ENCODE data around the gene ZNF17. TPM values are rescaled to one million over a fixed set of nuclear protein-coding genes. Genes with fewer than 3 reads are reported as not detected.

Gene ZNF17
- total RNA-seq, 6 donors from 2014 or later: 6.9 to 17.8 (median 11.3) TPM

DNA sequence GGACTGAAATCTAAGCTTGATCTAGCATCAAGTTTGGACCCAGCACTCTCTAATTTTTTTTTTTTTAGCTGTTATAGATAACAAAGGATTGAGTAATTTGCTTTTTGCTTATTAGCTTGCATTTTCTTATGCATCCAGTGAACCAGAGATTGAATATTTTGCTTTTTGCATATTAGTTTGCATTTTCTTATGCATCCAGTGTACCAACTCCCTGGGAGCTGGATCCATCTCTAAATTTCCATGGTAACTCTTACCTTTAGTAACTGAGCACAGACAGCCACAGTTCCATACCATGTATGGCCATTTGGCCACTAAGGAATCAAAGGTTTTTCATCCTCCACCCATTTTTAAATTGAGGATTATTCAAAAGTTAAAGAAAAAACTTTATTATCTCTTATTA is 30.0 kb upstream of the ZNF17 start:
- H3K27ac ChIP-seq: no peak overlapping the region
- peaks cover 0 to 22% (median 18%) of the 10 kb centered on the region in 4 donors for H3K36me3 ChIP-seq
- DNase-seq: no peak
- TF ChIP-seq, protein P1, sequence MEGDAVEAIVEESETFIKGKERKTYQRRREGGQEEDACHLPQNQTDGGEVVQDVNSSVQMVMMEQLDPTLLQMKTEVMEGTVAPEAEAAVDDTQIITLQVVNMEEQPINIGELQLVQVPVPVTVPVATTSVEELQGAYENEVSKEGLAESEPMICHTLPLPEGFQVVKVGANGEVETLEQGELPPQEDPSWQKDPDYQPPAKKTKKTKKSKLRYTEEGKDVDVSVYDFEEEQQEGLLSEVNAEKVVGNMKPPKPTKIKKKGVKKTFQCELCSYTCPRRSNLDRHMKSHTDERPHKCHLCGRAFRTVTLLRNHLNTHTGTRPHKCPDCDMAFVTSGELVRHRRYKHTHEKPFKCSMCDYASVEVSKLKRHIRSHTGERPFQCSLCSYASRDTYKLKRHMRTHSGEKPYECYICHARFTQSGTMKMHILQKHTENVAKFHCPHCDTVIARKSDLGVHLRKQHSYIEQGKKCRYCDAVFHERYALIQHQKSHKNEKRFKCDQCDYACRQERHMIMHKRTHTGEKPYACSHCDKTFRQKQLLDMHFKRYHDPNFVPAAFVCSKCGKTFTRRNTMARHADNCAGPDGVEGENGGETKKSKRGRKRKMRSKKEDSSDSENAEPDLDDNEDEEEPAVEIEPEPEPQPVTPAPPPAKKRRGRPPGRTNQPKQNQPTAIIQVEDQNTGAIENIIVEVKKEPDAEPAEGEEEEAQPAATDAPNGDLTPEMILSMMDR (IDR thresholded peaks at IDR 0.05): no peak
- TF ChIP-seq POLR2A (IDR thresholded peaks at IDR 0.05) (no peak), POLR2AphosphoS5 (IDR thresholded peaks at IDR 0.05) (no peak), EP300 (IDR thresholded peaks at IDR 0.05) (no peak)
- H3K27me3 ChIP-seq: no peaks in the 10 kb centered on the region
- no peaks in the 10 kb centered on the region for H3K4me1 ChIP-seq
- H3K9me3 ChIP-seq: peaks cover 21 to 50% (median 28%) of the 10 kb centered on the region in 4 donors
- no peak for ATAC-seq (ENCODE audit: low FRiP score in 2 of 2)
- H3K4me3 ChIP-seq: no peak overlapping the region

DNA sequence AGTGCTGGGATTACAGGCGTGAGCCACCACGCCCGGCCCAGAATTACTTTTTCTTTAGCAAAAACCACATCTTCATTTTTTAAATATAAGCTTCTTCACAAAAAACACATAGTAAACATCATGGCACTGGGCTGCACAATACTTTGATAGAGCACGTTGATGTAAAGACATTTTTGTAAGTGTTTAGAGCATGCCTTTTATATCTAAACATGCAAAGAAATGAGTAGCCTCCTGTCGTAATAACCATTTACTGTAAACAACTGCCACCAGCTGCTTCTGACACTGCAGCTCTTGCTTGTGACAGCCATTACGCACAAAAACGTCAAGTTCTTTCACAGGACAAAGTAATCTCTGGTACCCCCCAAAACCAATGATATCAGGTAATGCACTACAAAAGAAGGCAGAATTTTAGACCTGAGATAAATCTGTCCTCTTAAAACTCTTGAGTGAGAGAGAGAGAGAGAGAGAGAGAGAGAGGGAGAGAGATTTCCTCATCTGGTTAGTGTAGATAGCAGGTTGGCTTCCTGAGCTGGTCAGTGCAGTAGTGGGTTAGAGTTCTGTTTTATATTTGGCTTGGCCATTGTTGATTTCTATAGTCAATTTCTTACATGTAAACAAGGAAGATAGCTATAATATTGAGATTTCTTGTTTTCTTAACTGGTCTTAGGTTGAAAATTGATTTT is 28.0 kb upstream of the ZNF17 start:
- no peak overlapping the region for H3K27ac ChIP-seq
- H3K36me3 ChIP-seq: peaks cover 0 to 7% (median 4%) of the 10 kb centered on the region in 4 donors
- DNase-seq (no peak), ATAC-seq (ENCODE audit: low FRiP score in 2 of 2) (no peak)
- H3K4me3 ChIP-seq: no peak overlapping the region
- no peak for TF ChIP-seq EP300 (IDR thresholded peaks at IDR 0.05)
- TF ChIP-seq POLR2AphosphoS5 (IDR thresholded peaks at IDR 0.05): no peak
- TF ChIP-seq POLR2A (IDR thresholded peaks at IDR 0.05): no peak
- TF ChIP-seq, protein P1 (IDR thresholded peaks at IDR 0.05): no peak
- no peaks in the 10 kb centered on the region for H3K27me3 ChIP-seq
- peaks cover 6 to 30% (median 14%) of the 10 kb centered on the region in 4 donors for H3K9me3 ChIP-seq
- H3K4me1 ChIP-seq: no peaks in the 10 kb centered on the region
- WGBS, 2 donors: 80 to 84% methylated on average over 7 of the region's 7 CpGs

DNA sequence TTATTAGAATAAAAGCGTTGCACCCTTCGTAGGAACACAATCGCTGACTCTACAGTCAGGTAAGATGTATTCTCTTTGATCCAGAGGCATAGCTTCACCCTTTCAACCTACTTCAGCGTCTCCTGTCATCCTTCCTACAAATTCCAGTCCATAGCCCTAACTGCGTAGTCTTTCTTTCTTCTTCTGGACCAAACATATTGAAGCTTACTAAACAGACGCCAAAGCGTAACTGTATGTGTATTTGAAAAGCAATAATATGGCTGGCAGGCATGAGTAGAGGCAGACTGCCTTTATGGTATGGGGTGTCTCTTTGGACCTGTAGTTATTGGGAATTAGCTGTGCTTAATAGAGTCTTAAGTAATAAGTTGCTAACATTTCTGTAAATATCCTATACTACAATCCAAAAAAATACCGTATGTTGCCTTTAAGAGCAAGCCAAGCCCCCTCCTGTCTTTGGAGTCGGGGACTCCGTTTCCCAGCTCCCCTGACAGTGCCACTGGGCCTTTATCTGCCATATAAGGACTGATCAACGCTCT is 21.7 kb upstream of the ZNF17 start:
- H3K9me3 ChIP-seq: peaks cover 0 to 16% (median 3%) of the 10 kb centered on the region in 4 donors
- H3K27me3 ChIP-seq: no peaks in the 10 kb centered on the region
- 56 to 58% methylated on average over 11 of the region's 11 CpGs for WGBS, 2 donors
- peaks cover 0 to 18% (median 6%) of the 10 kb centered on the region in 4 donors for H3K36me3 ChIP-seq
- peak overlapping the region; percentile 59 to 94 (median 92) for H3K27ac ChIP-seq
- peak overlapping the region in 3 of 4 donors; percentile 75 to 91 (median 83) for H3K4me3 ChIP-seq
- ATAC-seq (ENCODE audit: low FRiP score in 2 of 2) (no peak), DNase-seq (no peak)
- TF ChIP-seq, protein P1 (IDR thresholded peaks at IDR 0.05): no peak
- no peak for TF ChIP-seq EP300 (IDR thresholded peaks at IDR 0.05)
- TF ChIP-seq POLR2A (IDR thresholded peaks at IDR 0.05): no peak
- no peak for TF ChIP-seq POLR2AphosphoS5 (IDR thresholded peaks at IDR 0.05)
- H3K4me1 ChIP-seq: peaks cover 10 to 25% (median 14%) of the 10 kb centered on the region in 4 donors

DNA sequence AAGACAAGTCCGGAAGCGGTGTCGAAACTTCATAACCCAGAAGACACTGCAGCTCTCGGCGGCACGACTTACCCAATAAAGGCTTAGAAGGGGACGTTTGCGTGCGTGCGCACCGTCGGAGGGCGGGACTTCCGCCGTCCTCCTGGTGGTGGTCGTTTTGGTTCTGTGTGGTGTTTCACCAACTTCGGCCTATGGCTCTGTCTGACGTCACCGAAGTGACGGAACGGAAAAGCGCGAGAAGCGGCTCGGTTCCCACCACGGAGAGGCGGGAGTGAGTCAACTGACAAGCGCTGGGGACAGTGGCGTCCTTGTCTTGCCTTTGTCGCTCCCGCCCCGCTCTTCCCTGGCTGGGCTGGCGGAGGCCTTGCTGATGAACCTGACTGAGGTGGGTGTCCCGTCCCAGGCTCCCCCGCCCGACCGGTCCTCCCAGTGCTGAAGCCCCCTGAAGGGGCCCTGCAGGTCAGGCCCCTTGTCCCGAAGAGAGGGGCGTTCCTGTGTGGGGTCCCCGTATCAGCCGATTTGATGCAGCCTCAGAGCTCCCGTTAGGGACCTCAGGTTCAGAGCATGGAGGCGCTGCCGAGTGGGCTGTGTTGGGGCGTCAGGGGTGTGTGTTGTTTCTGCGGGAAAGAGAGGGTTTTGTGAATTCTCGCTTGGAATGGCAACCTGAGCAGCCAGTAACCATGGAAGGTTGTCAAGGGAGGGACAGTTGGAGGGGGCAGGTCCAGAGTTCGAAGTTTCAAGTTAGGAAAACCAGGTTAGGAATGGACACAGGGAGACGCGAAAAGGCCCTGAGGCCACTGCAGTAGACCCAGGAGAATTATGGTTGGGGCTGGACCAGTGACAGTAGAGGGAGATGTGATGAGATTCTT is 21.0 kb upstream of the ZNF17 start, which contains the start of gene ZNF548:
TSS of gene ZNF548 (plus strand) at position 125 of the 869 bp plus-strand sequence. CDS start at position 371, 246 bp downstream.
- H3K9me3 ChIP-seq: peaks cover 0 to 16% (median 5%) of the 10 kb centered on the region in 4 donors
- H3K4me3 ChIP-seq: peak within 1 kb of the TSS; percentile 75 to 91 (median 84)
- H3K36me3 ChIP-seq: peaks cover 0 to 24% (median 11%) of the 10 kb centered on the region in 4 donors
- H3K4me1 ChIP-seq: peaks cover 10 to 25% (median 14%) of the 10 kb centered on the region in 4 donors
- peak in 3 of 4 donors; percentile 23 to 64 (median 50) for TF ChIP-seq POLR2A (IDR thresholded peaks at IDR 0.05)
- TF ChIP-seq EP300 (IDR thresholded peaks at IDR 0.05): peak in 1 of 4 donors; percentile 62
- peak; percentile 87 to 88 for TF ChIP-seq POLR2AphosphoS5 (IDR thresholded peaks at IDR 0.05)
- TF ChIP-seq, protein P1 (IDR thresholded peaks at IDR 0.05): peak in 3 of 6 experiments; percentile 40 to 68 (median 64)
- ATAC-seq (ENCODE audit: low FRiP score in 2 of 2) (peak; percentile 99), DNase-seq (peak; percentile 98 to 100)
- no peaks in the 10 kb centered on the region for H3K27me3 ChIP-seq
- 1 to 2% methylated on average over 19 to 50 of the region's 50 CpGs for WGBS, 2 donors
- H3K27ac ChIP-seq: peak within 1 kb of the TSS; percentile 89 to 94 (median 92)
